ENCODE data around the gene TNFRSF18. TPM values are rescaled to one million over a fixed set of nuclear protein-coding genes. Genes with fewer than 3 reads are reported as not detected.

Gene TNFRSF18
- total RNA-seq, 6 experiments from 2014 or later = 0.24 to 0.27 TPM; not detected in 4

- peak in 2 of 3 donors; percentile 25 to 54 for DNase-seq
- H3K4me3 ChIP-seq = no peak overlapping the region
Observed at GRCh38 chr1:1205769-1206375, 520 bp downstream of the TNFRSF18 start.

GRCh38 chr1:1204998-1205768 is 1.2 kb downstream of the TNFRSF18 start:
- H3K4me1 ChIP-seq = peaks cover 0 to 8% (median 0%) of the 10 kb centered on the region in 4 donors
- no peak overlapping the region for H3K27ac ChIP-seq
- intact Hi-C loops (cut with DNase I) = no loop called here
- peaks cover 0 to 15% of the 10 kb centered on the region in 2 donors for H3K27me3 ChIP-seq
- H3K36me3 ChIP-seq = no peaks in the 10 kb centered on the region
- DNase-seq = peak in 2 of 3 donors; percentile 23 to 53
- no peak for TF ChIP-seq CTCF (IDR thresholded peaks at IDR 0.05)
- no peak for TF ChIP-seq POLR2A (IDR thresholded peaks at IDR 0.05)
- no peaks in the 10 kb centered on the region for H3K9me3 ChIP-seq
- WGBS (ENCODE audit: insufficient coverage, low coverage, low lambda C conversion rate, missing lambda C conversion rate) = no CpG with 5 or more reads among the region's 19 CpGs
- ATAC-seq = no peak
- no peak overlapping the region for H3K4me3 ChIP-seq

More at GRCh38 chr1:1205769-1206375, 520 bp downstream of the TNFRSF18 start:
- WGBS (ENCODE audit: insufficient coverage, low coverage, low lambda C conversion rate, missing lambda C conversion rate) = 0% methylated on average over 5 of the region's 31 CpGs
- Histone ChIP-seq H3K27ac (no peak overlapping the region), H3K4me1 (peaks cover 0 to 8% (median 0%) of the 10 kb centered on the region in 4 donors), H3K36me3 (no peaks in the 10 kb centered on the region), H3K27me3 (peaks cover 0 to 15% of the 10 kb centered on the region in 2 donors), H3K9me3 (no peaks in the 10 kb centered on the region)
- no peak for TF ChIP-seq CTCF (IDR thresholded peaks at IDR 0.05)
- no peak for TF ChIP-seq POLR2A (IDR thresholded peaks at IDR 0.05)
- intact Hi-C loops (cut with DNase I) = no loop called here
- no peak for ATAC-seq

- Histone ChIP-seq H3K27me3 (peaks cover 0 to 15% of the 10 kb centered on the region in 2 donors), H3K36me3 (no peaks in the 10 kb centered on the region), H3K27ac (no peak overlapping the region), H3K4me3 (no peak overlapping the region), H3K9me3 (no peaks in the 10 kb centered on the region), H3K4me1 (peaks cover 0 to 8% (median 0%) of the 10 kb centered on the region in 4 donors)
- intact Hi-C loops (cut with DNase I) = no loop called here
- no peak for ATAC-seq
- WGBS (ENCODE audit: insufficient coverage, low coverage, low lambda C conversion rate, missing lambda C conversion rate) = no CpG with 5 or more reads among the region's 8 CpGs
- DNase-seq = peak in 2 of 3 donors; percentile 6 to 35
- TF ChIP-seq POLR2A (IDR thresholded peaks at IDR 0.05) = no peak
- TF ChIP-seq CTCF (IDR thresholded peaks at IDR 0.05) = no peak
Observed at GRCh38 chr1:1204425-1204920, 1.9 kb downstream of the TNFRSF18 start.

GRCh38 chr1:1203561-1204424 is 2.6 kb downstream of the TNFRSF18 start:
- ATAC-seq = no peak
- H3K27me3 ChIP-seq = peaks cover 0 to 15% of the 10 kb centered on the region in 2 donors
- WGBS (ENCODE audit: insufficient coverage, low coverage, low lambda C conversion rate, missing lambda C conversion rate) = no CpG with 5 or more reads among the region's 49 CpGs
- intact Hi-C loops (cut with DNase I) = no loop called here
- H3K4me3 ChIP-seq = no peak overlapping the region
- no peak for TF ChIP-seq POLR2A (IDR thresholded peaks at IDR 0.05)
- TF ChIP-seq CTCF (IDR thresholded peaks at IDR 0.05) = no peak
- H3K4me1 ChIP-seq = peaks cover 0 to 8% (median 0%) of the 10 kb centered on the region in 4 donors
- H3K9me3 ChIP-seq = no peaks in the 10 kb centered on the region
- no peak overlapping the region for H3K27ac ChIP-seq
- peak in 2 of 3 donors; percentile 12 to 54 for DNase-seq
- H3K36me3 ChIP-seq = no peaks in the 10 kb centered on the region

All from right lobe of liver (tissue), 6 donors.